DND-41 (cell line): ENCODE measurements around the gene DNER.

Experiments
- ATAC-seq: fragments of 200-7000 bp; cut with Tn5 transposase; 3 replicates; pipeline ENCODE4 v1.9.1; 2021; ENCODE audit warnings: low read depth; ENCODE audit not compliant: insufficient read depth
- DNase-seq: peaks from one replicate; pipeline ENCODE4 v3.0.0-alpha.2; 2020
- H2AFZ ChIP-seq: 2 replicates; pipeline ENCODE4 v1.6.0; 2012; ENCODE audit warnings: low read depth, low read length
- H3K27ac ChIP-seq: 2 replicates; pipeline ENCODE4 v1.5.1; 2012; ENCODE audit warnings: low read length, inconsistent platforms
- H3K27me3 ChIP-seq: fragments of 200-600 bp; sonication (generic); 2 replicates; pipeline ENCODE4 v1.6.0; 2012; ENCODE audit warnings: low read length, mild to moderate bottlenecking, inconsistent platforms; ENCODE audit not compliant: insufficient read depth, poor library complexity
- H3K36me3 ChIP-seq: 2 replicates; pipeline ENCODE4 v1.5.1; 2012; ENCODE audit warnings: low read length, inconsistent platforms; ENCODE audit not compliant: insufficient read depth
- H3K4me1 ChIP-seq: 2 replicates; pipeline ENCODE4 v1.5.1; 2012; ENCODE audit warnings: mild to moderate bottlenecking, low read length; ENCODE audit not compliant: insufficient read depth
- H3K4me2 ChIP-seq: 2 replicates; pipeline ENCODE4 v1.6.0; 2012; ENCODE audit warnings: mild to moderate bottlenecking, moderate library complexity, low read length, inconsistent platforms; ENCODE audit not compliant: insufficient read depth
- H3K4me3 ChIP-seq, 2 experiments: fragments of 200-600 bp in 1 of 2; shearing (Covaris generic) in 1 of 2; 2 replicates each; pipeline ENCODE4 v1.5.1; 2012 to 2016; ENCODE audit warnings: inconsistent platforms in 2 of 2, low read length in 2 of 2, mild to moderate bottlenecking in 2 of 2, low read depth in 1 of 2, moderate library complexity in 1 of 2
- H3K79me2 ChIP-seq: 2 replicates; pipeline ENCODE4 v1.6.0; 2012; ENCODE audit warnings: low read length, inconsistent platforms; ENCODE audit not compliant: insufficient read depth
- H3K9ac ChIP-seq: 2 replicates; pipeline ENCODE4 v1.6.0; 2012; ENCODE audit warnings: low read depth, mild to moderate bottlenecking, inconsistent platforms, low read length, moderate library complexity
- H3K9me3 ChIP-seq: 2 replicates; pipeline ENCODE4 v1.5.1; 2012; ENCODE audit warnings: low read length, moderate library complexity, mild to moderate bottlenecking, inconsistent platforms; ENCODE audit not compliant: insufficient read depth, severe bottlenecking
- H4K20me1 ChIP-seq: 2 replicates; pipeline ENCODE4 v1.6.0; 2012; ENCODE audit warnings: low read length; ENCODE audit not compliant: insufficient read depth
- EZH2 ChIP-seq: IDR thresholded peaks from 3 replicates; pipeline ENCODE4 v1.6.1; 2012; ENCODE audit warnings: borderline replicate concordance, low read depth, mild to moderate bottlenecking, moderate library complexity, low read length, inconsistent platforms; ENCODE audit not compliant: severe bottlenecking
- TF ChIP-seq, protein P1 (sequence below): IDR thresholded peaks from 2 replicates; pipeline ENCODE4 v1.5.1; 2012; ENCODE audit warnings: borderline replicate concordance, low read length, moderate library complexity, mild to moderate bottlenecking; ENCODE audit not compliant: poor library complexity, severe bottlenecking; ENCODE audit errors: extremely low read depth

DNER gene

DNA sequence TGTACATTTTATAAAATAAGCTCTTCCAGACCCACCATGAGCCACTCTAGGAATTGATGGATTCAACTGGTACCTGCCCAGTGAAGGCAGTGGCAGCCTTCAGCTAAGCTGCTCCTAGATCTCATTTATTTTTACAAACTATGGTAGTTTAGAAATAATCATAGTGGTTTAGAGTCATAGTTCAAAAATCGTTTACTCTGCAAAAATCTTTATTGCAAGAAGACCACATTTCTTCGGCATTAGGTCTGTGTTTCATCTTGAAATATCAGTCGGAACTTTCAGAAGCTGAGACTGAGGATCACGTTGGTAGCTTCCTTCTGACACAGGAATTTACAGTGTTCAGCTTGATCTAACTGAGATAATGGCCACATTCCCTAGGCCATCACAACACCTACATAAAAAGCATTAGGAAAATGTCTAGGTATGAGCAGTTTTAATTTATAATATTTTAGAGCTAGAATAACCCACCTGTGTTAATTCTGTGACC, 237.0 kb downstream of the DNER start:
- no peak overlapping the region for H3K9ac ChIP-seq
- no peak for TF ChIP-seq EZH2
- TF ChIP-seq, protein P1, sequence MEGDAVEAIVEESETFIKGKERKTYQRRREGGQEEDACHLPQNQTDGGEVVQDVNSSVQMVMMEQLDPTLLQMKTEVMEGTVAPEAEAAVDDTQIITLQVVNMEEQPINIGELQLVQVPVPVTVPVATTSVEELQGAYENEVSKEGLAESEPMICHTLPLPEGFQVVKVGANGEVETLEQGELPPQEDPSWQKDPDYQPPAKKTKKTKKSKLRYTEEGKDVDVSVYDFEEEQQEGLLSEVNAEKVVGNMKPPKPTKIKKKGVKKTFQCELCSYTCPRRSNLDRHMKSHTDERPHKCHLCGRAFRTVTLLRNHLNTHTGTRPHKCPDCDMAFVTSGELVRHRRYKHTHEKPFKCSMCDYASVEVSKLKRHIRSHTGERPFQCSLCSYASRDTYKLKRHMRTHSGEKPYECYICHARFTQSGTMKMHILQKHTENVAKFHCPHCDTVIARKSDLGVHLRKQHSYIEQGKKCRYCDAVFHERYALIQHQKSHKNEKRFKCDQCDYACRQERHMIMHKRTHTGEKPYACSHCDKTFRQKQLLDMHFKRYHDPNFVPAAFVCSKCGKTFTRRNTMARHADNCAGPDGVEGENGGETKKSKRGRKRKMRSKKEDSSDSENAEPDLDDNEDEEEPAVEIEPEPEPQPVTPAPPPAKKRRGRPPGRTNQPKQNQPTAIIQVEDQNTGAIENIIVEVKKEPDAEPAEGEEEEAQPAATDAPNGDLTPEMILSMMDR = no peak
- H3K27ac ChIP-seq = no peak overlapping the region
- no peaks in the 10 kb centered on the region for H4K20me1 ChIP-seq
- no peak overlapping the region for H3K4me2 ChIP-seq
- H3K79me2 ChIP-seq = no peaks in the 10 kb centered on the region
- H3K9me3 ChIP-seq = no peaks in the 10 kb centered on the region
- DNase-seq = no peak
- H3K27me3 ChIP-seq = no peaks in the 10 kb centered on the region
- no peak overlapping the region for H3K4me3 ChIP-seq
- H3K36me3 ChIP-seq = no peaks in the 10 kb centered on the region
- H2AFZ ChIP-seq = no peak overlapping the region
- no peak for ATAC-seq
- H3K4me1 ChIP-seq = no peaks in the 10 kb centered on the region

DNA sequence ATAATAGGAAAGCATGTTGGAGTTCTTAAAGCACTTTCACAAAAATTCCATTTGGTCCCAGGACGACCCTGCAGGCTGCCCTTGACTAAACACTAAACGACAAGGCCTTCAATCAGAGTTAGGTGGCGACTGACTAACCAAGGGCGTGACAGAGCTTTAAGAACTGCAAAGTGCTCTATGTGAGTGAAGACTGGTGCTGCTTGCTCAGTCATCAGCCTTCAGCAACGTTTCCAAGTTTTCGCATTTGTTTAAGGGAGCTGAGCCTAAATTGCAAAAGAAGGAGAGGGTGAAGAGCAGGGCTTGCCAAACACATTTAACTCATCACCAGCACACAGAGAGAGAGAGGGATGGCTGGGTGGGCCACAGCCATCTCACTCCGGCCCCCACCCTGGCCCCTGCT, 238.6 kb downstream of the DNER start:
- ATAC-seq (no peak), DNase-seq (no peak)
- no peak overlapping the region for H3K4me3 ChIP-seq
- H3K9me3 ChIP-seq = no peaks in the 10 kb centered on the region
- H3K27ac ChIP-seq = no peak overlapping the region
- no peak overlapping the region for H3K9ac ChIP-seq
- H3K79me2 ChIP-seq = no peaks in the 10 kb centered on the region
- H2AFZ ChIP-seq = no peak overlapping the region
- H3K36me3 ChIP-seq = no peaks in the 10 kb centered on the region
- H3K4me1 ChIP-seq = no peaks in the 10 kb centered on the region
- no peaks in the 10 kb centered on the region for H3K27me3 ChIP-seq
- H4K20me1 ChIP-seq = no peaks in the 10 kb centered on the region
- TF ChIP-seq EZH2 = no peak
- TF ChIP-seq, protein P1 = no peak
- no peak overlapping the region for H3K4me2 ChIP-seq

DNA sequence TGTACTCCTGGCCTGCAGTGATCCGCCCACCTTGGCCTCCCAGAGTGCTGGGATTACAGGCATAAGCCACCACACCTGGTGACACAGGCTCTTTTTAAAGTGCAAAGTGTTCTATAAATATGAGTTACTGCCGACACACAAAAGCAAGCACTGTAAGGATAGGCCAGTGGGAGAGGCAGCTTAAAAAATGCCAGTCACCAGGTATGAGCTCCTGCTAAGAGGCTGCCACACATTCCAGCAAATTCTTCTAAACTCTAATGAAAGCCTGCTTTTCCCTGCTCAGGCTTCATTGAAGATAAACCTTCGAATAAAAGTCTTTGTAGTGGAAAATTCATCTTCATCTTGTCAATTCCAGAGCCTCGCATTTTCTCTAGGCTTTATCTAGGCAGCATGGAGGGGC, 240.2 kb downstream of the DNER start:
- Histone ChIP-seq H3K9ac (no peak overlapping the region), H3K27me3 (no peaks in the 10 kb centered on the region), H3K4me2 (no peak overlapping the region), H3K4me3 (no peak overlapping the region), H3K27ac (no peak overlapping the region), H3K36me3 (no peaks in the 10 kb centered on the region), H3K4me1 (no peaks in the 10 kb centered on the region), H3K9me3 (no peaks in the 10 kb centered on the region), H4K20me1 (no peaks in the 10 kb centered on the region), H2AFZ (no peak overlapping the region), H3K79me2 (no peaks in the 10 kb centered on the region)
- DNase-seq (no peak), ATAC-seq (no peak)
- TF ChIP-seq EZH2 = no peak
- TF ChIP-seq, protein P1 = no peak

DNA sequence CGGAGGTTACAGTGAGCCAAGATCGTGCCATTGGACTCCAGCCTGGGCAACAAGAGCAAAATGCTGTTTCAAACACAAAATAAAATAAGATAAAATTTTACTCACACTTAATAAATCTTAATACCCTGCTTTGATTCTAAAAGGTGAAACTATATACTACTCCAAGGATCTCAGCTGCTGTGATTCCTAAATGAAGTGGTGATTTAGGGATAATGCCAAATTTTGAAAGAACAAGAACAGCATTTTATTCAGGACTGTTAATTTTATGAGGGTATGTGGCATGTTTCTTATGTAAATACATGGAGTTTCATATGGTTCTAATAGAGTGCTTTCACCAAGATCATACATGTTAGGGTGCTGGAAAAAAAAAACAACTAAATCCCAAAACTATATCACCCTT, 243.6 kb downstream of the DNER start:
- ATAC-seq (no peak), DNase-seq (no peak)
- Histone ChIP-seq H3K27ac (no peak overlapping the region), H3K4me3 (no peak overlapping the region), H3K9ac (no peak overlapping the region), H3K79me2 (no peaks in the 10 kb centered on the region), H4K20me1 (no peaks in the 10 kb centered on the region), H3K4me1 (no peaks in the 10 kb centered on the region), H2AFZ (no peak overlapping the region), H3K9me3 (no peaks in the 10 kb centered on the region), H3K36me3 (no peaks in the 10 kb centered on the region), H3K4me2 (no peak overlapping the region), H3K27me3 (no peaks in the 10 kb centered on the region)
- TF ChIP-seq, protein P1 = no peak
- no peak for TF ChIP-seq EZH2
